Measurements from ENCODE around the gene DMXL2.

- TF ChIP-seq REST (IDR thresholded peaks at IDR 0.05; ENCODE audit: insufficient read depth in 1 of 2, low read depth in 2 of 2, low read length in 2 of 2) (no peak), POLR2AphosphoS5 (IDR thresholded peaks at IDR 0.05; ENCODE audit: low read depth, low read length) (no peak)
Measured at GRCh38 chr15:51447855-51448621, 174.5 kb downstream of the DMXL2 start.
